NCI-H146 (cell line): ENCODE measurements around the gene GNAI1.

Source experiments
- DNase-seq: peaks from one replicate; lab custom pipeline; 2025; lab: John Stamatoyannopoulos, UW

Gene GNAI1

GRCh38 chr7:80253237-80253636 is 118.6 kb downstream of the GNAI1 start:
- no peak for DNase-seq

- no peak for DNase-seq
These were observed 119.0 kb downstream of the GNAI1 start for GRCh38 chr7:80253653-80254052.

GRCh38 chr7:80255656-80256055 is 121.0 kb downstream of the GNAI1 start:
- no peak for DNase-seq

- DNase-seq: no peak
These were observed 123.1 kb downstream of the GNAI1 start for GRCh38 chr7:80257756-80258155.

- DNase-seq: no peak
These were observed 126.0 kb downstream of the GNAI1 start for GRCh38 chr7:80260606-80261005.

GRCh38 chr7:80263333-80263732 is 128.7 kb downstream of the GNAI1 start:
- no peak for DNase-seq

- DNase-seq: no peak
These were observed 129.2 kb downstream of the GNAI1 start for GRCh38 chr7:80263821-80264220.

GRCh38 chr7:80264769-80265495 is 130.3 kb downstream of the GNAI1 start:
- no peak for DNase-seq

- no peak for DNase-seq
These were observed 138.1 kb downstream of the GNAI1 start for GRCh38 chr7:80272560-80273239.

GRCh38 chr7:80273327-80273726 is 138.7 kb downstream of the GNAI1 start:
- no peak for DNase-seq

- no peak for DNase-seq
These were observed 140.6 kb downstream of the GNAI1 start for GRCh38 chr7:80275192-80275605.
